Measurements from ENCODE around the gene HBM. TPM values are rescaled to one million over a fixed set of nuclear protein-coding genes. Genes with fewer than 3 reads are reported as not detected.

Gene HBM
- total RNA-seq, 1 donor from 2014 or later, result not detected

- intact Hi-C loops (cut with DNase I), result no loop called here
- no peak overlapping the region for H3K27ac ChIP-seq
- no peak for DNase-seq (ENCODE audit: low spot score in 2 of 2)
- TF ChIP-seq CTCF (IDR thresholded peaks at IDR 0.05), result no peak
- no peaks in the 10 kb centered on the region for H3K36me3 ChIP-seq
- no peak overlapping the region for H3K4me3 ChIP-seq
- peaks cover 9 to 10% of the 10 kb centered on the region in 2 donors for H3K4me1 ChIP-seq
- no peaks in the 10 kb centered on the region for H3K9me3 ChIP-seq
- peaks cover 9% of the 10 kb centered on the region for H3K27me3 ChIP-seq
These were observed 11.6 kb downstream of the HBM start for GRCh38 chr16:177394-177822.

- Histone ChIP-seq H3K27me3 (peaks cover 9% of the 10 kb centered on the region), H3K36me3 (no peaks in the 10 kb centered on the region), H3K27ac (no peak overlapping the region), H3K9me3 (no peaks in the 10 kb centered on the region), H3K4me1 (peaks cover 9 to 10% of the 10 kb centered on the region in 2 donors), H3K4me3 (no peak overlapping the region)
- intact Hi-C loops (cut with DNase I), result no loop called here
- no peak for DNase-seq (ENCODE audit: low spot score in 2 of 2)
- no peak for TF ChIP-seq CTCF (IDR thresholded peaks at IDR 0.05)
These were observed 12.3 kb downstream of the HBM start for GRCh38 chr16:177981-178667.

GRCh38 chr16:178668-179015, 12.9 kb downstream of the HBM start:
- no peak for DNase-seq (ENCODE audit: low spot score in 2 of 2)
- no peaks in the 10 kb centered on the region for H3K9me3 ChIP-seq
- H3K36me3 ChIP-seq, result no peaks in the 10 kb centered on the region
- intact Hi-C loops (cut with DNase I), result no loop called here
- TF ChIP-seq CTCF (IDR thresholded peaks at IDR 0.05), result no peak
- no peak overlapping the region for H3K4me3 ChIP-seq
- H3K27me3 ChIP-seq, result peaks cover 9% of the 10 kb centered on the region
- H3K4me1 ChIP-seq, result peaks cover 9 to 10% of the 10 kb centered on the region in 2 donors
- H3K27ac ChIP-seq, result no peak overlapping the region

- Histone ChIP-seq H3K4me3 (peak overlapping the region in 1 of 2 donors; percentile 49), H3K27me3 (peaks cover 9% of the 10 kb centered on the region), H3K9me3 (no peaks in the 10 kb centered on the region), H3K36me3 (no peaks in the 10 kb centered on the region), H3K4me1 (peaks cover 9 to 10% of the 10 kb centered on the region in 2 donors), H3K27ac (no peak overlapping the region)
- TF ChIP-seq CTCF (IDR thresholded peaks at IDR 0.05), result no peak
- intact Hi-C loops (cut with DNase I), result no loop called here
- no peak for DNase-seq (ENCODE audit: low spot score in 2 of 2)
These were observed 13.7 kb downstream of the HBM start for GRCh38 chr16:179211-180092.

GRCh38 chr16:180101-180675, 14.4 kb downstream of the HBM start, which contains the start of gene HBQ1:
TSS of gene HBQ1 (plus strand) at chr16:180459. CDS start at chr16:180487, 28 bp downstream.
- Histone ChIP-seq H3K27ac (no peak within 1 kb of the TSS), H3K9me3 (no peaks in the 10 kb centered on the region), H3K4me1 (peaks cover 9 to 10% of the 10 kb centered on the region in 2 donors), H3K4me3 (peak within 1 kb of the TSS; percentile 46 to 49), H3K27me3 (peaks cover 9% of the 10 kb centered on the region), H3K36me3 (no peaks in the 10 kb centered on the region)
- intact Hi-C loops (cut with DNase I), result no loop called here
- DNase-seq (ENCODE audit: low spot score in 2 of 2), result no peak
- TF ChIP-seq CTCF (IDR thresholded peaks at IDR 0.05), result peak in 2 of 3 experiments; percentile 3 to 14
